Glutamatergic neuron (in vitro differentiated cells): ENCODE data around the gene ITPR1. TPM values are rescaled to one million over a fixed set of nuclear protein-coding genes. Genes with fewer than 3 reads are reported as not detected.
A peak's percentile ranks its signal among the peaks of the same experiment; 100 is the strongest.

Source experiments
- DNase-seq: peaks from one replicate; pipeline ENCODE4 v3.0.0; 2022
- H3K27ac Mint-ChIP-seq: one replicate; pipeline ENCODE4 v1.8.0; 2020; ENCODE audit warnings: mild to moderate bottlenecking, mixed read lengths, inconsistent platforms; ENCODE audit not compliant: unreplicated experiment
- H3K27me3 Mint-ChIP-seq: one replicate; pipeline ENCODE4 v1.8.0; 2020; ENCODE audit warnings: mild to moderate bottlenecking, moderate library complexity, mixed read lengths, inconsistent platforms; ENCODE audit not compliant: unreplicated experiment
- H3K36me3 Mint-ChIP-seq: one replicate; pipeline ENCODE4 v1.8.0; 2020; ENCODE audit warnings: mild to moderate bottlenecking, mixed read lengths, inconsistent platforms; ENCODE audit not compliant: unreplicated experiment
- H3K4me1 Mint-ChIP-seq: one replicate; pipeline ENCODE4 v1.8.0; 2020; ENCODE audit warnings: mild to moderate bottlenecking, low read depth, mixed read lengths, inconsistent platforms; ENCODE audit not compliant: unreplicated experiment
- H3K4me3 Mint-ChIP-seq: one replicate; pipeline ENCODE4 v1.8.0; 2020; ENCODE audit warnings: mild to moderate bottlenecking, mixed read lengths, inconsistent platforms; ENCODE audit not compliant: unreplicated experiment
- H3K9me3 Mint-ChIP-seq: one replicate; pipeline ENCODE4 v1.8.0; 2020; ENCODE audit warnings: mild to moderate bottlenecking, moderate library complexity, mixed read lengths, inconsistent platforms; ENCODE audit not compliant: unreplicated experiment
- CTCF ChIP-seq: fragments of 200-600 bp; sonication (generic); IDR thresholded peaks from one replicate; pipeline ENCODE4 v1.5.0; 2021; ENCODE audit not compliant: partially characterized antibody, unreplicated experiment
- total RNA-seq: library from RNA; stranded (reverse); fragmentation: NEBNext Ultra II Directional; extraction: Animal tissue kit (Norgen Biotek cat#: 25700); gene quantifications from one replicate; pipeline ENCODE4 v1.2.1, GENCODE V29; 2021; ENCODE audit not compliant: unreplicated experiment

Gene ITPR1
- total RNA-seq, 1 donor from 2014 or later = 6.9 TPM

- no peak for DNase-seq
- Mint-ChIP-seq H3K4me3 (no peak overlapping the region), H3K27ac (no peak overlapping the region), H3K27me3 (no peaks in the 10 kb centered on the region), H3K9me3 (peaks cover 2% of the 10 kb centered on the region), H3K4me1 (peaks cover 23% of the 10 kb centered on the region), H3K36me3 (no peaks in the 10 kb centered on the region)
- TF ChIP-seq CTCF = no peak
Observed at GRCh38 chr3:4828279-4829030, 335.3 kb downstream of the ITPR1 start.

DNA sequence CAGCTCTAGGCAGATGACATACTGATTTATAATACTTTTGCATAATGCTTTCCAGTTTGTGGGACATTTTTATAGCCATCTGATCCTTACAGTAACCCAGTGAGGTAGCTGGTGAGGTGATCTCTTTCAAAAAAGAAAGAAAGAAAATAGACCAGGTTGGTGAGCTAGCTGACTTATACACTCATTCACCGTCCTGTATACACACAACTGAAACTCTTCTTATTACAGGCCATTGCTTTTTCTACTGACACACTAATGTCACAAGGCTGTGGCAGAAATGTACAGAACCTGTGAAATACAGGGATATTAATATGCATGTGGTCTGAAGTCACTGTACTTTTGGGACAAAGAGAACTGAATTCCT, 335.9 kb downstream of the ITPR1 start:
- Mint-ChIP-seq H3K27ac (no peak overlapping the region), H3K4me1 (peaks cover 24% of the 10 kb centered on the region)

DNA sequence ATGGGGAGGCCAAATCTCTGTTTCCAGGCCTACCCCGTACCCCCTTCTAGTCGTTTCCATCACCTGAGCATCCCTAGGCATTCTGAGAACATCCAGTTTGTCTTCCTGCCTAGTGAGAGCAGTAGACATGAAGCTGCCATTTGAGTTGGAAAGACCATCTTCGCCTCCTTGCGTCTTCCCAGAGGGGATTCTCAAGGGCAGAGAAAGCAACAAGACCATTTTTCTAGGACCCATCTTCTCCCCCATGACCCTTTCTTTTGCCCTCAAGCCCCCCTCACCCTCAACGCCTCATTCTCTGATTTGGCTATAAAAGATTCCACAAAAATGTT, 337.4 kb downstream of the ITPR1 start:
- Mint-ChIP-seq H3K36me3 (no peaks in the 10 kb centered on the region), H3K4me3 (no peak overlapping the region), H3K27ac (peak overlapping the region; percentile 76), H3K27me3 (no peaks in the 10 kb centered on the region), H3K4me1 (peaks cover 17% of the 10 kb centered on the region), H3K9me3 (peaks cover 2% of the 10 kb centered on the region)
- TF ChIP-seq CTCF = no peak
- no peak for DNase-seq

More for the DNA sequence above, 335.9 kb downstream of the ITPR1 start:
- DNase-seq = no peak
- no peak for TF ChIP-seq CTCF
- Mint-ChIP-seq H3K9me3 (peaks cover 2% of the 10 kb centered on the region), H3K36me3 (no peaks in the 10 kb centered on the region), H3K27me3 (no peaks in the 10 kb centered on the region), H3K4me3 (no peak overlapping the region)

DNA sequence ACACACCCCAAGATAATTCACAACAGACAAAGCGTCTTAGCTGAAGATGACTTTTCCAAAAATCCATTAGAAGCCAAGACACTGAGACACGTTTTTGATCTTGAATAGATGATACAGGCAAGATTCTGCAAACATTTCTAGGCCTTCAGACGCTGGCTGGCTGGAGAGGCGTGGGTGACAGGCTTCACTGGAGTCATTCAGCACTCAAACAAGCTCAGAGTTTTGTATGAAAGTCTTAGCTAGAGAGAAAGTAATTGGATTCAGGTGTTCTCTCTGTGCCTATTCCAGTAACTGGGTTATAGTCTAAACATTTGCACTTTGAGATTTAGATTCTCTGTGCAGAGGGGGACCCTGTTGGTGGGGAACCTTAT, 338.4 kb downstream of the ITPR1 start:
- Mint-ChIP-seq H3K4me3 (no peak overlapping the region), H3K36me3 (no peaks in the 10 kb centered on the region), H3K27me3 (peaks cover 2% of the 10 kb centered on the region), H3K4me1 (peaks cover 19% of the 10 kb centered on the region), H3K27ac (peak overlapping the region; percentile 76), H3K9me3 (peaks cover 2% of the 10 kb centered on the region)
- TF ChIP-seq CTCF = no peak
- no peak for DNase-seq

- peaks cover 2% of the 10 kb centered on the region for H3K9me3 Mint-ChIP-seq
- no peaks in the 10 kb centered on the region for H3K36me3 Mint-ChIP-seq
- peaks cover 2% of the 10 kb centered on the region for H3K27me3 Mint-ChIP-seq
- H3K27ac Mint-ChIP-seq = no peak overlapping the region
- no peak overlapping the region for H3K4me3 Mint-ChIP-seq
- peaks cover 16% of the 10 kb centered on the region for H3K4me1 Mint-ChIP-seq
- TF ChIP-seq CTCF = no peak
- no peak for DNase-seq
Observed at GRCh38 chr3:4833471-4833870, 340.3 kb downstream of the ITPR1 start.
